ENCODE results near the gene CNNM3.

Gene CNNM3

GRCh38 chr2:96870626-96871255 is 54.7 kb downstream of the CNNM3 start (continued):
- no peak for TF ChIP-seq ZNF449 (tag by site-specific recombination; IDR thresholded peaks at IDR 0.05)

GRCh38 chr2:96872591-96873349 is 56.7 kb downstream of the CNNM3 start:
- Histone ChIP-seq H3K4me3 (ENCODE audit: low read depth, low read length) (no peak overlapping the region), H3K36me3 (ENCODE audit: control insufficient read depth in 2 of 2, insufficient read depth in 1 of 2, low read length in 2 of 2) (no peaks in the 10 kb centered on the region), H3K9me3 (ENCODE audit: control insufficient read depth, insufficient read depth, low read depth, low read length) (no peaks in the 10 kb centered on the region), H3K4me1 (ENCODE audit: control insufficient read depth, insufficient read depth, low read length) (peaks cover 3% of the 10 kb centered on the region; the same call in 1 of the 2 replicates), H3K27ac (ENCODE audit: extremely low read depth, low read depth, low read length) (no peak overlapping the region)
- TF ChIP-seq ZFHX2 (tag by site-specific recombination; conservative IDR thresholded peaks at IDR 0.05) (peak; percentile 48), ZFP69B (tag by site-specific recombination; IDR thresholded peaks at IDR 0.05) (no peak), ZNF155 (tag by site-specific recombination; IDR thresholded peaks at IDR 0.05) (no peak), ZNF121 (tag by site-specific recombination; IDR thresholded peaks at IDR 0.05) (peak; percentile 58), EGR2 (tag by site-specific recombination; IDR thresholded peaks at IDR 0.05; ENCODE audit: low read depth) (peak; percentile 48; the same call in 1 of the 2 replicates), SP2 (tag by site-specific recombination; IDR thresholded peaks at IDR 0.05) (0 out of 2 replicates have a peak, but pooled peaks have one; percentile 8)
- ChIA-PET CTCF (interaction anchor here (0.5 to 2.9 kb wide), 6 partner anchors 12 to 241 kb away, joined by 3 to 9 read pairs (median 4); partner anchors contain the start of gene ANKRD39), POLR2A (interaction anchor here (0.7 to 1.0 kb wide), 2 partner anchors 14 to 58 kb away, joined by 3 read pairs; no protein-coding TSS in a partner anchor)

- no peak overlapping the region for H3K27ac ChIP-seq (ENCODE audit: extremely low read depth, low read depth, low read length)
- ChIA-PET POLR2A (interaction anchor here (1.0 kb wide), 1 partner anchor 15 kb away, joined by 3 read pairs; no protein-coding TSS in a partner anchor), CTCF (interaction anchor here (0.7 to 2.3 kb wide), 2 partner anchors 16 to 85 kb away, joined by 3 to 7 read pairs; partner anchors contain the start of gene ANKRD39)
- H3K36me3 ChIP-seq (ENCODE audit: control insufficient read depth in 2 of 2, insufficient read depth in 1 of 2, low read length in 2 of 2) = no peaks in the 10 kb centered on the region
- no peaks in the 10 kb centered on the region for H3K4me1 ChIP-seq (ENCODE audit: control insufficient read depth, insufficient read depth, low read length)
- no peak for TF ChIP-seq ZNF544 (tag by site-specific recombination; IDR thresholded peaks at IDR 0.05)
- 0 out of 2 replicates have a peak, but pooled peaks have one; percentile 9 for TF ChIP-seq IKZF3 (tag by site-specific recombination; IDR thresholded peaks at IDR 0.05)
- H3K9me3 ChIP-seq (ENCODE audit: control insufficient read depth, insufficient read depth, low read depth, low read length) = no peaks in the 10 kb centered on the region
- no peak overlapping the region for H3K4me3 ChIP-seq (ENCODE audit: low read depth, low read length)
These were observed 57.6 kb downstream of the CNNM3 start for GRCh38 chr2:96873651-96874096.

GRCh38 chr2:96874198-96874831 is 58.2 kb downstream of the CNNM3 start:
- ChIA-PET CTCF (interaction anchor here (2.3 kb wide), 1 partner anchor 16 kb away, joined by 7 read pairs; the partner anchor contains the start of gene ANKRD39), POLR2A (interaction anchor here (2.1 kb wide), 1 partner anchor 16 kb away, joined by 6 read pairs; the partner anchor contains the start of gene ANKRD39)
- Histone ChIP-seq H3K36me3 (ENCODE audit: control insufficient read depth in 2 of 2, insufficient read depth in 1 of 2, low read length in 2 of 2) (no peaks in the 10 kb centered on the region), H3K4me3 (ENCODE audit: low read depth, low read length) (no peak overlapping the region), H3K4me1 (ENCODE audit: control insufficient read depth, insufficient read depth, low read length) (no peaks in the 10 kb centered on the region), H3K9me3 (ENCODE audit: control insufficient read depth, insufficient read depth, low read depth, low read length) (no peaks in the 10 kb centered on the region), H3K27ac (ENCODE audit: extremely low read depth, low read depth, low read length) (no peak overlapping the region)
- TF ChIP-seq GLIS1 (tag by site-specific recombination; IDR thresholded peaks at IDR 0.05) (peak; percentile 25; the same call in 1 of the 2 replicates), ZNF596 (tag by site-specific recombination; IDR thresholded peaks at IDR 0.05) (no peak)
